ENCODE data around the gene ANKRD62.

ANKRD62 gene

DNA sequence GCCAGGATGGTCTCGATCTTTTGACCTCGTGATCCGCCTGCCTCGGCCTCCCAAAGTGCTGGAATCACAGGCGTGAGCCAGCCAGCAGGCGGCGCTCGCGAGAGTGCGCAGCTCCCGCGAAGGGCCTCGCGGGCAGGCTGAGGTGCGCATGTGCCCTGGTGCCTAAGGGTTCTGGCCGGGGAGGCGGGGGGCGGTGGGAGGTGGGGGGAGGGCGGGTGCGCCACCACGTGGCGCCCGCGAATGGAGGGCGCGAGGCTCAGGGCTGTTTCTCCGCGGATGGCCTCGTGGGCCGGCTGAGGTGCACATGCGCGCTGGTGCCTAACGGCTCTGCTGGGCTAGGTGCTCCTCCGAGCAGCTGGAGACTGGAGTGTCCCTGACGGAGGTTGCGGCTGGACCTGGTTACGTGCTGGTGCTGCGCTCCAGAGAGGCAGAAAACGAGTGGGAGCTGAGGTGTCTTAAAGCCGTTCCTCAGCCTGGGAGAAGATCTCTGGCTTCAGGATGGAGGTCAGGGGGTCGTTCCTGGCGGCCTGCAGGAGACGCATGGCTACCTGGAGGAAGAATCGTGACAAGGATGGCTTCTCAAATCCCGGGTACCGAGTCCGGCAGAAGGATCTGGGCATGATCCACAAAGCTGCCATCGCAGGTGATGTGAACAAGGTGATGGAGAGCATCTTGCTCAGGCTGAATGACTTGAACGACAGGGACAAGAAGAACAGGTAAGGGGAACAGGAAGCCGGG lies at the start of gene ANKRD62:
TSS of gene ANKRD62 (plus strand) at position 324 of the 738 bp plus-strand sequence. CDS start at position 499, 175 bp downstream.
- no peak for DNase-seq (ENCODE audit: low spot score)

GRCh38 chr18:12044591-12044990 lies 49.1 kb upstream of the ANKRD62 start:
- DNase-seq (ENCODE audit: low spot score): no peak

DNA sequence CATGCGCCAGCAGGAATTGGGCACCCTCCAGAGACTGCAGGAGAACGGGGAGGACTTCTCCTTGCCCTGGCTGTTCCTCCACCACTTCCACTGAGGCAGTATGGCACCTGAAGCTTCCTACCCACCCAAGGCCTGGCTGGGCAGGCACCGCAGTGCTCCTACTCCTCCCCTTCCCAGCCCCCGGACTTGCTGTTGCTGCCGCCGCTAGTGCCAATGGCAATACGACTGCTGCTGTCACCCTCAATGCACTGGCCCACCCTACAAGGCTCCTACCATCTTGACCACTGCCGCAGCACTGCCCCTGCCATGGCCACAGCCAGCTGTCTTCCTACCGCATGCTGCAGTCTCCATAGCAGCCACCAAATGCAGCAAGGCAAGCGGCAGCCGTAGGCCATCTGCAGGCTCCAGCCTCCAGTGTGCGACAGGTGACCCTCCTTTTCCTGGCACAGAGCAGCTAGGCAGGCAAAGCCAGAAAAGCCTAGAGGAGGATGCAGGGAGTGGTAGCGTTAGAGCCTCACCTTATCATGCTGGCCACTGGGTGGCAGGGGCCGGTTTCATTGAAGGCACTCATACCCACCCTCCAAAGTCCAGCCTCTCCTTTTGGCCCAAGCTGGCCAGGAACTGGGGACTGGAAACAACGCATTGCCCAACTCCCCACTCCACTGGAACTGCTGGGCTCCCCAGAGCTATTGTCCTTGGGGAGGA lies 47.4 kb upstream of the ANKRD62 start:
- DNase-seq (ENCODE audit: low spot score): no peak

- no peak for DNase-seq (ENCODE audit: low spot score)
Observed at GRCh38 chr18:12046751-12047335, 46.8 kb upstream of the ANKRD62 start.

DNA sequence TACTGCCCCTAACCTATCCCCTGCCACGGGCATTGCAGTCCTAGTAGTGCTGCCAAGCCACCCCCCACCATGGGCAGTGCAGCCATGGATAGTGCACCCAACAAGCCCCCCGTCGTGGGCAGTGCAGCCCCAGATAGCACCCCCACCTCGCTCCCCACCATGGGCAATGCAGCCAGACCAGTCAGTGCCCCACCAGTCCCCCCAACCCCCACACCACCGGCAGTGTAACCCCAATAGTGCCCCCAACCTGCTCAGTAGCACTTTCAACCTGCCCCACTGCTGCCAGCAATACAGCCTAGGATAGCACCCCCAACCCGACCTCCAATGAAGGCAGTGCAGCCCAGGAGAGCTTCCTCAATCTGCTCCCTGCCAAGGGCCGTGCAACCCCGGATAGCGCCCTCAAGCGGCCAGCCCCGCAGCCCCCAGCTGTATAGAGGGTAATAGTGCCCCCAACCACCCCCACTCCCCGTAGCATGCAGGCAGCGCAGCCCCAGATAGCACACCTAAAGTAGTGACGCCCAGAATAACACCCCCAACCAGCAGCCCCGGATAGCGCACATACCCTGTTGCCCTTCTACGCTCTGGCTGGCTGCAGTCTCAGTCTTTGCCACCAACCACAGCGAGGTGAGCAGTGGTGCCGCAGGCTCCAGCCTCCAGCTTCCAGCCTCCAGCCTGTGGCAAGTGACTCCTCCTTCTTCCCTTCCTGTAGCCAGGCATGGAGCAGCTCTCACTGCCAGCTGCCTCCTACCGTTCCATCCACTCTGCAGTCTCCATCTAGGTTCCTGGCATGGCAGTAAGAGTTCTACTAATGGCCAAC lies 45.4 kb upstream of the ANKRD62 start:
- no peak for DNase-seq (ENCODE audit: low spot score)

DNA sequence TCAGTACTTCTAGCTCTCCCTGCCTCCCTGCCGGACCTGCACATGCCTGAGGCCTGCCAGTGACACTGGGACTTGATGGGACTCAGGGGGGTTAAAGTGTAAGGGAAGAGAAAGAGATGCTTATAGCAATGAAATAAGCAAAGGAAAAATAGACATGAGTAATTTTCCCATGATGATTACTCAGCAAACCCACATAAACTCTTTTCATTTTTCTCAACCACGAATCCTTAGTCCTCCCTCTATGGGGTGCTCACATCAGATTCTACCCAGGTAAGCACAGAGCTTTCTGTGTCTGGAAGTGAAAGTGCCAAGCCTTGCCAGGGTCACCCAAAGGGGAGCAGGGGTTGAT lies 44.8 kb upstream of the ANKRD62 start:
- no peak for DNase-seq (ENCODE audit: low spot score)

- no peak for DNase-seq (ENCODE audit: low spot score)
Observed at GRCh38 chr18:12049978-12050811, 43.4 kb upstream of the ANKRD62 start.

DNA sequence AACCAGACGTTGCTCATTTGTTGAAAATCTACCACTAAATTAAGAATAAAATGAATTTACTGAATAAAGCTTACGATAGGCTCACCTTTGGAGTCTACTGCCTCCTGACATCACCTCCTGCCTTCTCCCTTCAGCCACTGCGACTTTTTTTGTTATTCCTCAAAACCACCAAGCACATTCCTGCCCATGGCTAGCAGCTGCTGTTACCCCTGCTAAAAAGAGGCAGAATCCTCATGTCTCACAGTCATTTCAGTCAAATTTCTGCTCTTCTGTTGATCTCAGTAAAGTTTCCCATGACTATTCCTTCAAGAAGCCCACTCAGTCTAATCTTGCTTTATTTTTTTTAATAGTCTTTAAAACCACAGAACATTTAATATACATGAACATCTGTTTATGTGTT lies 40.8 kb upstream of the ANKRD62 start:
- no peak for DNase-seq (ENCODE audit: low spot score)

DNA sequence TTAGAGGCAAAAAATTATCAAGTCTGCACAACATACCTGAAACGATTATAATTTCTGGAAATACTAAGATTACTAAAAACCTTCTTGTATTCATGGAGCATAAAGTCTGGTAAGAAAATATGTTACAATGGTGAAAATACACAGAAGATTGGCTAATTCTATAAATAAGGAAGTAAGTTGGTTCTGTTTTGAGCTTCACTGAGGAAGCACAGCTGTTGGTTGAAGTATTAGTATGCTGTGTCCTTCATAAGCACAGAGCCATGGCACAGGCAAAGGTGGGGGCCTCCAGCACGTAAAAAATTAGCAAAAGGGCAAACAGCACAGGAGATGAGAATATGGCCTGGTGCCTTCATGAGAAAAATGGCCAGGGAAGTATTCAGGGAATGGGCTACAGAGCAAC lies 40.4 kb upstream of the ANKRD62 start:
- no peak for DNase-seq (ENCODE audit: low spot score)

DNA sequence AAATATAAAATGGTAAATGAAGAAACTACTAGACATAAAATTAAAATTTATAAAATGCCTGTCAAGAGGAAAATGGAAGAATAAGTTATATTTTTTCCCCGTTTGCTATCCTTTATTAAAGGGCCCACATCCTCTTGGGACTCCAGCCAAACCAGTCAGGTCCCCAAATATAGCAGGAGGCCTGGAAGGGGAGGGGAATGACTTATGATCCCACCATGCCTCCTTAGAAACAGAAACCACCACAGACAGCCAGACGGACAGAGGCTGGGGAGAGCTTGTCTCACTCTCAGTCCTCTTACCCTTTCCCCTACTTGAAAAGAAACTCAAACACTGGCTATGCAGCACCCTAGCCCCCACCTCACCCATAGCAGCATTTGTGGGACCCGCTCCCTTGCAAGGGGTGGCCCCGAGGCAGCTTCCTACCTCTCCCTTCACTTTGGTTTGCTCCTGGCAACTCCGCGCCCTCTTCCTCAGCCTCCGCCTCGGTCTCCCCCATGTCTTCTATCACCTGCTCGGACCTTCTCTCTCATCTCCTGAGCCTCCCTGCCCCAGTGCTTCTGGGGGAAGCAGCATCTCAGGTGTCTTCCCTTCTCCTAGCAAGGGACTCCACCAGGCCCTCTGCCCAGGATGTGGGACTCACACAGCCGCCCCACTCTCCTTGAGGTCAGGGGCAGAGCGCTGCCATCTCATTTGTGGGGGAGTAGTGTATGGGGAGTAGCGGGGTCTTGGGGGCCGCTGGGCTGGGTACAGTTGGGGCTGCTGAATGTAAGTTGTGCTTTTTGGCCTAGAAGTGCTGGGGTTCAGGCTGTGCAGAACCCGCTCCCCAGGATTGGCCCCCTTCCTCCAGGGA lies 37.4 kb upstream of the ANKRD62 start:
- DNase-seq (ENCODE audit: low spot score): no peak

- DNase-seq (ENCODE audit: low spot score): no peak
Observed at GRCh38 chr18:12056884-12057402, 36.7 kb upstream of the ANKRD62 start.

- no peak for DNase-seq (ENCODE audit: low spot score)
Observed at GRCh38 chr18:12057419-12058039, 36.1 kb upstream of the ANKRD62 start.

GRCh38 chr18:12059334-12060181 lies 34.1 kb upstream of the ANKRD62 start:
- no peak for DNase-seq (ENCODE audit: low spot score)

DNA sequence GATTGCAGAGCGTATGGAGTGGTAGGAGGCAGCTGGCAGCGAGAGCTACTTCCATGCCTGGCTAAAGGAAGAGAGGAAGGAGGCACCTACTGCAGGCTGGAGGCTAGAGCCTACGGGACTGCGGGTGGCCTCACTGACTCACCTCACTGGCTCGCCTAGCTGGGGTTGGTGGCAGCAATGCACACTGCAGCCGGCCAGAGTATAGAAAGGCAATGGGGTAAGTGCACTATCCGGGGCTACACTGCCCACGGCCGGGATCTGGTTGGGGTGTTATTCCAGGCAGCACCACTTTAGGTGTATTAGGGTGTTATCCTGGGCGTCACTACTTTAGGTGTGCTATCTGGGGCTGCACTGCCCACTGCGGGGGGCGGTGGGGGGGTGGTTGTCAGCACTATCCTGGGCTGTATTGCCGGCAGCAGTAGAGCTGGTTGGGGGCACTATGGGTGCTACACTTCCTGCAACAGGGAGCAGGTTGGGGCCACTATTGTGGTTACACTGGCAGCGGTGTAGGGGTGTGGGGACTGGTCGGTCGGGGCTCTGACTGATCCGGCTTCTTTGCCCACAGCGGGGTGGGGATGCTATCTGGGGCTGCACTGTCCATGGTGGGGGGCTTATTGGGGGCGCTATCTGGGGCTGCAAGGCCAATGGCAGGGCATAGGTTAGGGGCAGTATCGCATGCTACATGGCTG lies 33.3 kb upstream of the ANKRD62 start:
- no peak for DNase-seq (ENCODE audit: low spot score)

DNA sequence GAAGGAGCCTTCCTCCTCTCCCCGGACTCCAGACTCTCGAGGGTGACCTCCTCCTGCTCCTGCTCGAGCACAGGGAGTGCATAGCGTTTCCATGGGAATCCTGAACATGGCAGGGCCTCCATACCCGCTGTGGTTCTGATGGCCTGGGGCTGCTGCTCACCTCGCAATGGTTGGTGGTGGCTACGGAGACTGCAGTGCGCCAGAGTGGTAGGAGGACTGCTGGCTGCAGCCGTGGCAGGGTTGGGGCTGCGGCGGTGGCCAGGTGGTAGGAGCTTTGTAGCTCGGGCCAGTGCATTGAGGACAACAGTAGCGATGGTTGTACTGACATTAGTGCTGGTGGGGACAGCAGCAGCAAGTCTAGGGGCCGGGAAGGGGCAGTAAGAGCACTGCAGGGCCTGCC lies 32.0 kb upstream of the ANKRD62 start:
- DNase-seq (ENCODE audit: low spot score): no peak

GRCh38 chr18:12062974-12063373 lies 30.7 kb upstream of the ANKRD62 start:
- no peak for DNase-seq (ENCODE audit: low spot score)

DNA sequence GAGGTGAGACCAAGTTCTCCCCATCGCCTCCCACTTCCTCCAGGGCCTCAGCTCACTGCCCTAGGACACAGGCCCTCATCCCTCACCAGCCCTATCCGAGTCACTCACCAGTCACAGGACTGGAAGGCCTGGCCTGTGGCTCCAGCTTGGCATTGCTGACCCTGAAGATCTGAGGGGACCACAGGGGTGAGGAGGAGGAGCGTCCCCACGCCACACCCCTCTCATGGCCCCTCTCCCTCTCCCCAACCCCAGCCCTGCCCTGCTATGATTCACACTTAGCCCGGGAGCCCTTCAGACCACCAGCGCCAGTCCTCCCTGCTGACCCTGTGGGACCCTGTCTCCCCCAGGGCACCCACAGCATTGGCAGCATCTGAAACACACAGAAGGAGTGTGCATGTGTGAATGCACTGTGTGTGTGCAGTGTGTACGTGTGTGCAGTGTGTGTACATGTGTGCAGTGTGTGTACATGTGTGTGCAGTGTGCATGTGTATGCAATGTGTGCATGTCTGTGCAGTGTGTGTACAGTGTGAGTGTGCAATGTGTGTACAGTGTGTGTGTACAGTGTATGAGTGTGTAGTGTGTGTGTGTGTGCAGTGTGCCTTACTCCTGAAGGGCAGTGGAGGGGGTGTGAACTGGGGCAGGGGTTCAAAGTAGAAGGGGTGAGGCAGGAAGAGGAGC lies 29.4 kb upstream of the ANKRD62 start:
- DNase-seq (ENCODE audit: low spot score): no peak

- DNase-seq (ENCODE audit: low spot score): no peak
Observed at GRCh38 chr18:12065397-12065796, 28.2 kb upstream of the ANKRD62 start.

Measured in CD4-positive, alpha-beta T cell treated with Interleukin-6 at 100 ng/mL for 8 hours (primary cell).